AG09309 (cell line): Measurements from ENCODE around the gene KIF6.
A peak's percentile ranks its signal among the peaks of the same experiment; 100 is the strongest.

Experiments
- DNase-seq: peaks from one replicate; pipeline ENCODE4 v3.0.0-alpha.2; 2010; ENCODE audit warnings: low read depth
- H3K4me3 ChIP-seq: 2 replicates; pipeline ENCODE4 v1.5.1; 2011; ENCODE audit warnings: mild to moderate bottlenecking, low read depth, low read length, moderate library complexity; ENCODE audit not compliant: control insufficient read depth
- TF ChIP-seq, protein P1 (sequence below): IDR thresholded peaks from 2 replicates; pipeline ENCODE4 v1.5.1; 2011; ENCODE audit warnings: mild to moderate bottlenecking, low read depth, low read length, inconsistent platforms; ENCODE audit not compliant: insufficient read depth, control insufficient read depth; ENCODE audit errors: missing control alignments

KIF6 gene

DNA sequence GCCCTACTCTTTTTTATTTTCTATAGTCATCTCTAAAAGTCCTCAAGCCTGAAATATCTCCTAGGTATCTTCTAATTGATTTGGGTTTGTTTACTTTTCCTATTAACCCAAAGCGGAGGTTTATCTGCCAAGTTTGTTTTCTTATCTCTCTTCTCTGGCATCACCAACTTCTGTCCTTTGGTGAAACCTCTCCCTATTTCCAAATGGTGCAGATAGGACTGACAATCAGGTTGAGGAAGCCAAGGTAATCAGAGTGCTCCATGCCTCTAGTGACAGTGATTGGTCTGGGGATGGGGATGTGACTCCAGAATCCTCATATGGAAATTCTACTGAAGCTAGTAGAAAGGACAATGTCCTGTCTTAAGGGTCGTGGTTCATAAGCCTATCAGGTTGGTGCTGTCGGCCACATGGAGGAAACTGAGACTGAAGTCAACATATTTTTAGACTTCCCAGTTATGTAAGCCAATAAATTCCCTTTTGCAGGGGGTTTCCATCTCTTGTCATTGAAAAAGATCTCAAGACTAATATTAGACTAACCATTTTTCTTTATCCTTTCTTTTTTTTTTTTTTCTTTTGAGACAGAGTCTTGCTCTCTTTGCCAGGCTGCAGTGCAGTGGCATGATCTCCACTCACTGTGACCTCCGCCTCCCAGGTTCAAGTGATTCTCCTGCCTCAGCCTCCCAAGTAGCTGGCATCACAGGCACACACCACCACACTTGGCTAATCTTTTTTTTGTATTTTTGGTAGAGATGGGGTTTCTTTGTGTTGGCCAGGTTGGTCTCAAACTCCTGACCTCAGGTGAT lies 28.0 kb downstream of the KIF6 start:
- DNase-seq = no peak

GRCh38 chr6:39695447-39695846 lies 29.8 kb downstream of the KIF6 start:
- H3K4me3 ChIP-seq = no peak overlapping the region
- no peak for DNase-seq
- TF ChIP-seq, protein P1, sequence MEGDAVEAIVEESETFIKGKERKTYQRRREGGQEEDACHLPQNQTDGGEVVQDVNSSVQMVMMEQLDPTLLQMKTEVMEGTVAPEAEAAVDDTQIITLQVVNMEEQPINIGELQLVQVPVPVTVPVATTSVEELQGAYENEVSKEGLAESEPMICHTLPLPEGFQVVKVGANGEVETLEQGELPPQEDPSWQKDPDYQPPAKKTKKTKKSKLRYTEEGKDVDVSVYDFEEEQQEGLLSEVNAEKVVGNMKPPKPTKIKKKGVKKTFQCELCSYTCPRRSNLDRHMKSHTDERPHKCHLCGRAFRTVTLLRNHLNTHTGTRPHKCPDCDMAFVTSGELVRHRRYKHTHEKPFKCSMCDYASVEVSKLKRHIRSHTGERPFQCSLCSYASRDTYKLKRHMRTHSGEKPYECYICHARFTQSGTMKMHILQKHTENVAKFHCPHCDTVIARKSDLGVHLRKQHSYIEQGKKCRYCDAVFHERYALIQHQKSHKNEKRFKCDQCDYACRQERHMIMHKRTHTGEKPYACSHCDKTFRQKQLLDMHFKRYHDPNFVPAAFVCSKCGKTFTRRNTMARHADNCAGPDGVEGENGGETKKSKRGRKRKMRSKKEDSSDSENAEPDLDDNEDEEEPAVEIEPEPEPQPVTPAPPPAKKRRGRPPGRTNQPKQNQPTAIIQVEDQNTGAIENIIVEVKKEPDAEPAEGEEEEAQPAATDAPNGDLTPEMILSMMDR = no peak

More for the DNA sequence above, 28.0 kb downstream of the KIF6 start:
- TF ChIP-seq, protein P1 = no peak
- H3K4me3 ChIP-seq = no peak overlapping the region

DNA sequence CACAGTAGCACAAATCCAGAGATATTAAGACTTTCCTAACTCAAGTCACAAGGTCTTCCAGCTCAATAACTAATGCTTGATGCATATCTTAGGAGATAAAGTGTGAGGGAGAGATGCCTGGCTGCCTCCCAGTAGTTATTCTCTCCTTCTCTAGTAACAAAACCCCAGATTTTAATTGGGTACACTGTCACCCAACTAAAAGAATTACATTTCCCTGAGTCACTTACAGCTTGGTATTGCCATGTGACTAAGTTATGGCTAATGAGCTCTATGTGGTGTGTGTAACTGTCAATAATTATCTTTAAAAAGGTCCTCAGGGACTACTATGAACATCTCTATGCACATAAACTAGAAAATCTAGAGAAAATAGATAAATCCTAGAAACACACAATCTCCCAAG lies 32.0 kb downstream of the KIF6 start:
- TF ChIP-seq, protein P1 = no peak
- DNase-seq = no peak
- H3K4me3 ChIP-seq = no peak overlapping the region

- H3K4me3 ChIP-seq = no peak overlapping the region
- peak; percentile 83 for DNase-seq
- TF ChIP-seq, protein P1 = no peak
These were observed 36.7 kb downstream of the KIF6 start for GRCh38 chr6:39688494-39688893.

DNA sequence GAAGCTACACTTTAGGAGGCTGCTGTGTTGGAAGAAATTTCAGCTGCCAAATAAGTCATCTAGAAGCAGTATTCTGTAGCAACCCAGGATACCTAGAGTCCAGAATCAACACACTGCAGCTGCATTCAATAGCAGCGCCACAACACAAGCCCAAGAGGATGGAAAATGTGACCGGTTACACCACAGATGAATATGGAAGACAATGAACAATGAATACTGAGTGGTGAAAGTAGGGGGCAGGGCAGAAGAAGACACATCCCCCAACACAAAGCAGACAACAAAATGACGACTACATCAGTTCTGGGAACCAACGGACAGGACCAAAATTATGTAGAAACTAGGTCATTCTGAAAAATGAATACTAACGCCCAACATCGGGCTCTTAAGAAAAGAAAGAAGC lies 38.2 kb downstream of the KIF6 start:
- TF ChIP-seq, protein P1 = no peak
- H3K4me3 ChIP-seq = no peak overlapping the region
- no peak for DNase-seq

GRCh38 chr6:39685938-39686337 lies 39.3 kb downstream of the KIF6 start:
- TF ChIP-seq, protein P1 = no peak
- H3K4me3 ChIP-seq = no peak overlapping the region
- no peak for DNase-seq
